MM.1S (cell line): ENCODE data around the gene CTTN.

Experiments
- DNase-seq: peaks from one replicate; pipeline ENCODE4 v3.0.0-alpha.2; 2015
- H2AFZ ChIP-seq: fragments of 300-600 bp; sonication (generic); 2 replicates; pipeline ENCODE4 v1.6.0; 2016; ENCODE audit warnings: antibody characterized with exemption, low read length
- H3F3A ChIP-seq: fragments of 300-600 bp; sonication (generic); 2 replicates; pipeline ENCODE4 v1.6.1; 2016; ENCODE audit warnings: mild to moderate bottlenecking, antibody characterized with exemption, low read length, moderate library complexity, mixed read lengths; ENCODE audit not compliant: insufficient read depth
- H3K27ac ChIP-seq: fragments of 300-600 bp; sonication (generic); 2 replicates; pipeline ENCODE4 v1.5.1; 2016; ENCODE audit warnings: mild to moderate bottlenecking, low read length
- H3K27me3 ChIP-seq: fragments of 300-600 bp; sonication (generic); replicated peaks from 2 replicates; pipeline ENCODE4 v1.6.0; 2016; ENCODE audit warnings: low read length; ENCODE audit not compliant: insufficient read depth
- H3K36me3 ChIP-seq: fragments of 300-600 bp; sonication (generic); replicated peaks from 2 replicates; pipeline ENCODE4 v1.6.1; 2016; ENCODE audit warnings: mild to moderate bottlenecking, low read length, mixed read lengths; ENCODE audit not compliant: insufficient read depth
- H3K4me1 ChIP-seq: fragments of 300-600 bp; sonication (generic); 2 replicates; pipeline ENCODE4 v1.6.1; 2016; ENCODE audit warnings: low read length, mixed read lengths
- H3K4me2 ChIP-seq: fragments of 300-600 bp; sonication (generic); 2 replicates; pipeline ENCODE4 v1.6.0; 2016; ENCODE audit warnings: low read depth, low read length
- H3K4me3 ChIP-seq: fragments of 300-600 bp; sonication (generic); 2 replicates; pipeline ENCODE4 v1.5.1; 2016; ENCODE audit warnings: low read length, mixed read lengths
- H3K79me2 ChIP-seq: fragments of 300-600 bp; sonication (generic); 2 replicates; pipeline ENCODE4 v1.6.1; 2016; ENCODE audit warnings: mixed run types, low read length, mixed read lengths
- H3K9ac ChIP-seq: fragments of 300-600 bp; sonication (generic); 2 replicates; pipeline ENCODE4 v1.6.1; 2016; ENCODE audit warnings: low read length, mixed read lengths
- H3K9me2 ChIP-seq: fragments of 300-600 bp; sonication (generic); replicated peaks from 2 replicates; pipeline ENCODE4 v1.6.1; 2016; ENCODE audit warnings: mild to moderate bottlenecking, low read length, mixed read lengths; ENCODE audit not compliant: insufficient read depth
- H3K9me3 ChIP-seq: fragments of 300-600 bp; sonication (generic); replicated peaks from 2 replicates; pipeline ENCODE4 v1.6.1; 2016; ENCODE audit warnings: mild to moderate bottlenecking, low read length, mixed read lengths; ENCODE audit not compliant: insufficient read depth
- H4K20me1 ChIP-seq: fragments of 300-600 bp; sonication (generic); 2 replicates; pipeline ENCODE4 v1.6.1; 2016; ENCODE audit warnings: mild to moderate bottlenecking, low read length, moderate library complexity, mixed read lengths; ENCODE audit not compliant: insufficient read depth
- EZH2 ChIP-seq: fragments of 300-600 bp; sonication (generic); optimal IDR thresholded peaks from 2 replicates; pipeline ENCODE3; 2017; ENCODE audit warnings: low read depth, mild to moderate bottlenecking, antibody characterized with exemption, low read length, mixed read lengths
- EZH2phosphoT487 ChIP-seq: fragments of 300-600 bp; sonication (generic); IDR thresholded peaks from 2 replicates; pipeline ENCODE4 v1.6.1; 2018; ENCODE audit warnings: antibody characterized with exemption, low read length
- TF ChIP-seq, protein P1 (sequence below): fragments of 300-600 bp; sonication (generic); IDR thresholded peaks from 2 replicates; pipeline ENCODE4 v1.5.1; 2016; ENCODE audit warnings: antibody characterized with exemption, low read length, mixed read lengths

CTTN gene

DNA sequence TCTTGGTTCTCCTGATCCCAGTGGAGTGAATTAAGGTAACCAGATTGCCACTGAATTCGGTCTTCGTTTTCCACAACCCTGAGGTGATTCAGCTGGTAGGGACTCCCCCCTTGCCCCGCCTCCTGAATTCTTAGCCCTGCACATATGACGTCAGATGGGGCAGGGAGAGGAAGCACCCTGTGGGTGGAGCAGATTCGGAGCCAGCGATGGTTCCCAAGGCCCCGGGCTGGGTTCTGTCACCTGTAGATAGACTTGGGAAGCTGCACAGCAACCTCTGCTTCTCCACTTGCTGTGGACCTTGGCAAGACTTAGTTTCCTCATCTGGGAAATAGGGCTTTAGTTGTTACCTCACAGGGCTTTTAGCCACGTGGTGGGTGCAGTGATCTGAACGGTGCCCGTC is 67.8 kb downstream of the CTTN start:
- no peaks in the 10 kb centered on the region for H3K36me3 ChIP-seq
- no peaks in the 10 kb centered on the region for H4K20me1 ChIP-seq
- H3K4me3 ChIP-seq, result no peak overlapping the region

DNA sequence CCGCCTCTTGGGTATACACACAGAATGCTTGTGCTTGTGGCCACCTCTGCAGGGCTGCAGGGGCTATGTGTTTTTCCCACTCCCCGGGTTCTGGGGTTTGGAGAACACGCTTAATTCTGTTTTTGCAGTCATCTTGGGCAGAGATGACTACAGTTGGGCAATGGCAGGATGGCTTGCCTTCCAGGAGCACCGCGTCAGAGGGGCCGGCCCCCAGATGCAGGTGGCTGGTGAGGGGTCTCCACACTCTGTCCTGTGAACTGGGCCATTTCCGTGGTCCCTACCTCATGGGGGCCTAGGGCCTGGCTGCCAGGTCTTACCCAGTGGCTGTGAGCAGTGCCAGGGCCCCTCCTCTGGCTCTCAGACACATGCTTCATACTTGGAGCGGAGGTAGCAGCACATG is 68.3 kb downstream of the CTTN start:
- no peak for DNase-seq
- no peak overlapping the region for H3K4me3 ChIP-seq
- H3K79me2 ChIP-seq, result no peaks in the 10 kb centered on the region
- H3K36me3 ChIP-seq, result no peaks in the 10 kb centered on the region
- no peak overlapping the region for H2AFZ ChIP-seq
- H3K27ac ChIP-seq, result no peak overlapping the region
- no peaks in the 10 kb centered on the region for H3K9me2 ChIP-seq
- H3K9ac ChIP-seq, result no peak overlapping the region
- no peaks in the 10 kb centered on the region for H4K20me1 ChIP-seq
- H3K9me3 ChIP-seq, result no peaks in the 10 kb centered on the region
- H3K4me2 ChIP-seq, result no peak overlapping the region
- H3K4me1 ChIP-seq, result peaks cover 20% of the 10 kb centered on the region
- peaks cover 17% of the 10 kb centered on the region for H3F3A ChIP-seq
- TF ChIP-seq, protein P1, sequence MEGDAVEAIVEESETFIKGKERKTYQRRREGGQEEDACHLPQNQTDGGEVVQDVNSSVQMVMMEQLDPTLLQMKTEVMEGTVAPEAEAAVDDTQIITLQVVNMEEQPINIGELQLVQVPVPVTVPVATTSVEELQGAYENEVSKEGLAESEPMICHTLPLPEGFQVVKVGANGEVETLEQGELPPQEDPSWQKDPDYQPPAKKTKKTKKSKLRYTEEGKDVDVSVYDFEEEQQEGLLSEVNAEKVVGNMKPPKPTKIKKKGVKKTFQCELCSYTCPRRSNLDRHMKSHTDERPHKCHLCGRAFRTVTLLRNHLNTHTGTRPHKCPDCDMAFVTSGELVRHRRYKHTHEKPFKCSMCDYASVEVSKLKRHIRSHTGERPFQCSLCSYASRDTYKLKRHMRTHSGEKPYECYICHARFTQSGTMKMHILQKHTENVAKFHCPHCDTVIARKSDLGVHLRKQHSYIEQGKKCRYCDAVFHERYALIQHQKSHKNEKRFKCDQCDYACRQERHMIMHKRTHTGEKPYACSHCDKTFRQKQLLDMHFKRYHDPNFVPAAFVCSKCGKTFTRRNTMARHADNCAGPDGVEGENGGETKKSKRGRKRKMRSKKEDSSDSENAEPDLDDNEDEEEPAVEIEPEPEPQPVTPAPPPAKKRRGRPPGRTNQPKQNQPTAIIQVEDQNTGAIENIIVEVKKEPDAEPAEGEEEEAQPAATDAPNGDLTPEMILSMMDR, result no peak
- no peak for TF ChIP-seq EZH2
- no peak for TF ChIP-seq EZH2phosphoT487
- H3K27me3 ChIP-seq, result peaks cover 81% of the 10 kb centered on the region

More for the DNA sequence above, 67.8 kb downstream of the CTTN start:
- no peaks in the 10 kb centered on the region for H3K79me2 ChIP-seq
- no peak overlapping the region for H3K4me2 ChIP-seq
- peaks cover 17% of the 10 kb centered on the region for H3F3A ChIP-seq
- H3K9me3 ChIP-seq, result no peaks in the 10 kb centered on the region
- TF ChIP-seq, protein P1, result no peak
- TF ChIP-seq EZH2phosphoT487 (no peak), EZH2 (no peak)
- no peak overlapping the region for H3K9ac ChIP-seq
- DNase-seq, result no peak
- H2AFZ ChIP-seq, result no peak overlapping the region
- H3K9me2 ChIP-seq, result no peaks in the 10 kb centered on the region
- H3K27me3 ChIP-seq, result peaks cover 81% of the 10 kb centered on the region
- H3K4me1 ChIP-seq, result peaks cover 16% of the 10 kb centered on the region
- no peak overlapping the region for H3K27ac ChIP-seq

DNA sequence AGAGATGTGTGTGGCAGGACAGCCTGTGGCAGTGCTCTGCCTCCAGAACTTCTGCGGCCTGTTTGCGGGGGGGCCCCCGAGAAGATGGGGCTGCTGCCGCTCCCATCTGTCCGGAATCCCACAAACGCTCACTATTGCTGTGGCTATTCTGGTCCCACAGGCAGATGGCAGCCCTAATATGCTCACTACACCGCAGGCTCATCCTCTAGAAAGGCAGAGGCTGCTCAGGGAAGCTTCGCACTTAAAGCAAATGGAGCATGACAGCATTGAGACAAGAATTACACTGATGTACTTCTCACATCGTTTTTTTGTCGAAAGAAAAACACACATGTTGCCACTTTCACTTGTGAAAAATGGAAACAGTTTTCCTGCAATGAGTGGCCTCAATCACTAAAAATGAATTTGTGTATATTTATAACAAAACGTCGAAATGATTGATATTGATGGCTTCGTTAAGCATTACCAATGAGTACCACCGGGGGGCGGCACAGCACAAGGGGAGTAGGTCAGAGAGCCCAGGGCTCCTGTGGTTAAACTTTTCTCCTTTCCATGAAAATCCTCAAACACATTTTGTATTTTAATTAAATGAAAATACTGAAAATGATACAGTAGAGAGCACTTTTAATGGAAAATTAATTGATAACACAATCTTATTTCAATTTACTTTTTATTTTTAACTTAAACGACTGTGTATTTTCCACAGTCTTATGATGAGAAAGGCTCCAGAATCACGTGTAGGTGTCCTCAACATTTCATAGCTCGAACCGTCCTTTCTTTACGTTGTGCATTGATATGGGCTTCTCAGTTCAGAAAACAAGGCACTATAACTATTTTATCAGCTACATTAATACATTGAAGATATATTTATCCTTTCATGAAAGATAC is 69.1 kb downstream of the CTTN start:
- H4K20me1 ChIP-seq, result no peaks in the 10 kb centered on the region
- no peak for TF ChIP-seq EZH2
- TF ChIP-seq, protein P1, result peak; percentile 82
- DNase-seq, result peak; percentile 36
- H3K27me3 ChIP-seq, result peaks cover 81% of the 10 kb centered on the region
- H3K79me2 ChIP-seq, result no peaks in the 10 kb centered on the region
- H3K4me1 ChIP-seq, result peaks cover 20% of the 10 kb centered on the region
- H3K27ac ChIP-seq, result no peak overlapping the region
- no peaks in the 10 kb centered on the region for H3K9me2 ChIP-seq
- H3K4me3 ChIP-seq, result no peak overlapping the region
- peaks cover 17% of the 10 kb centered on the region for H3F3A ChIP-seq
- no peak overlapping the region for H2AFZ ChIP-seq
- no peak overlapping the region for H3K9ac ChIP-seq
- no peak overlapping the region for H3K4me2 ChIP-seq
- no peaks in the 10 kb centered on the region for H3K9me3 ChIP-seq
- no peaks in the 10 kb centered on the region for H3K36me3 ChIP-seq
